OCI-LY3 (cell line): ENCODE measurements around the gene AKR1D1.
"Not testable (repeated sequence)": the region's sequence is repeated elsewhere in the genome, so short reads cannot be mapped to it uniquely, and the experiment has no call there.

Experiments used
- H2AFZ ChIP-seq: fragments of 200-600, 300-600 bp; shearing (Covaris generic); 2 replicates; pipeline ENCODE4 v1.6.0; 2014; ENCODE audit warnings: antibody characterized with exemption, low read depth, low read length
- H3K27ac ChIP-seq: fragments of 200-600, 300-600 bp; sonication (generic); 2 replicates; pipeline ENCODE4 v1.5.1; 2014; ENCODE audit warnings: mild to moderate bottlenecking, low read length, moderate library complexity, mixed read lengths
- H3K27me3 ChIP-seq: fragments of 200-600, 300-600 bp; sonication (generic); 2 replicates; pipeline ENCODE4 v1.6.1; 2014; ENCODE audit warnings: low read depth, low read length, mixed read lengths
- H3K36me3 ChIP-seq: fragments of 200-600, 300-600 bp; sonication (generic); replicated peaks from 2 replicates; pipeline ENCODE3; 2014; ENCODE audit warnings: low read depth, low read length, mixed read lengths
- H3K4me1 ChIP-seq: fragments of 300-600, 200-600 bp; sonication (generic); 2 replicates; pipeline ENCODE4 v1.6.1; 2014; ENCODE audit warnings: low read length, mixed read lengths
- H3K4me2 ChIP-seq: fragments of 200-600, 300-600 bp; sonication (generic); 2 replicates; pipeline ENCODE4 v1.6.1; 2014; ENCODE audit warnings: low read length, mixed read lengths
- H3K4me3 ChIP-seq: fragments of 300-600, 200-600 bp; sonication (generic); 2 replicates; pipeline ENCODE4 v1.5.1; 2014; ENCODE audit warnings: antibody characterized with exemption, mild to moderate bottlenecking, low read length, moderate library complexity
- H3K79me2 ChIP-seq: fragments of 300-600, 200-600 bp; shearing (Covaris generic); 2 replicates; pipeline ENCODE4 v1.6.1; 2014; ENCODE audit warnings: mild to moderate bottlenecking, low read length, mixed read lengths
- H3K9ac ChIP-seq: fragments of 300-600, 200-600 bp; shearing (Covaris generic); 2 replicates; pipeline ENCODE4 v1.6.0; 2014; ENCODE audit warnings: mild to moderate bottlenecking, low read length, moderate library complexity
- H3K9me3 ChIP-seq: fragments of 200-600, 300-600 bp; shearing (Covaris generic); 2 replicates; pipeline ENCODE4 v1.6.1; 2014; ENCODE audit warnings: low read length, mixed read lengths; ENCODE audit not compliant: insufficient read depth
- H4K20me1 ChIP-seq: fragments of 200-600, 300-600 bp; sonication (generic); 2 replicates; pipeline ENCODE4 v1.6.1; 2016; ENCODE audit warnings: low read length, mixed read lengths; ENCODE audit not compliant: insufficient read depth
- CTCF ChIP-seq: fragments of 200-600, 300-600 bp; sonication (generic); IDR thresholded peaks from 2 replicates; pipeline ENCODE4 v1.5.1; 2014; ENCODE audit warnings: antibody characterized with exemption, low read length, low read depth
- EZH2phosphoT487 ChIP-seq: fragments of 200-600 bp; shearing (Covaris generic); IDR thresholded peaks from 2 replicates; pipeline ENCODE4 v1.6.1; 2018; ENCODE audit warnings: antibody characterized with exemption, mixed run types, low read depth

The AKR1D1 gene

GRCh38 chr7:138144958-138145357 lies 68.7 kb downstream of the AKR1D1 start:
- Histone ChIP-seq H3K79me2 (no peaks in the 10 kb centered on the region), H2AFZ (no peak overlapping the region), H3K4me3 (no peak overlapping the region), H3K9ac (no peak overlapping the region), H3K4me1 (no peaks in the 10 kb centered on the region), H3K27me3 (no peaks in the 10 kb centered on the region), H3K27ac (no peak overlapping the region), H4K20me1 (no peaks in the 10 kb centered on the region), H3K9me3 (no peaks in the 10 kb centered on the region), H3K36me3 (no peaks in the 10 kb centered on the region), H3K4me2 (no peak overlapping the region)
- no peak for TF ChIP-seq EZH2phosphoT487
- no peak for TF ChIP-seq CTCF

GRCh38 chr7:138146221-138146620 lies 70.0 kb downstream of the AKR1D1 start:
- H3K9ac ChIP-seq, H3K4me3 ChIP-seq, H3K27ac ChIP-seq, H2AFZ ChIP-seq, H3K79me2 ChIP-seq, H3K4me2 ChIP-seq, H3K9me3 ChIP-seq, H3K4me1 ChIP-seq, H4K20me1 ChIP-seq, H3K36me3 ChIP-seq, H3K27me3 ChIP-seq: not testable (repeated sequence)

- not testable (repeated sequence) for H3K4me3 ChIP-seq, H3K4me2 ChIP-seq, H3K27ac ChIP-seq, H3K27me3 ChIP-seq, H3K9me3 ChIP-seq, H3K79me2 ChIP-seq, H3K36me3 ChIP-seq, H3K4me1 ChIP-seq, H4K20me1 ChIP-seq, H3K9ac ChIP-seq, H2AFZ ChIP-seq
Observed at GRCh38 chr7:138146757-138147734, 70.8 kb downstream of the AKR1D1 start.

GRCh38 chr7:138151731-138152577 lies 75.7 kb downstream of the AKR1D1 start:
- Histone ChIP-seq H3K36me3 (no peaks in the 10 kb centered on the region), H3K79me2 (no peaks in the 10 kb centered on the region), H3K4me1 (no peaks in the 10 kb centered on the region), H3K27me3 (no peaks in the 10 kb centered on the region), H3K9me3 (no peaks in the 10 kb centered on the region), H3K27ac (no peak overlapping the region), H3K9ac (no peak overlapping the region), H4K20me1 (no peaks in the 10 kb centered on the region), H3K4me3 (no peak overlapping the region), H2AFZ (no peak overlapping the region), H3K4me2 (no peak overlapping the region)
- no peak for TF ChIP-seq CTCF
- no peak for TF ChIP-seq EZH2phosphoT487

GRCh38 chr7:138154661-138155060 lies 78.4 kb downstream of the AKR1D1 start:
- no peak overlapping the region for H2AFZ ChIP-seq
- no peak overlapping the region for H3K9ac ChIP-seq
- no peaks in the 10 kb centered on the region for H3K79me2 ChIP-seq
- H3K4me2 ChIP-seq = no peak overlapping the region
- no peaks in the 10 kb centered on the region for H3K27me3 ChIP-seq
- no peaks in the 10 kb centered on the region for H3K36me3 ChIP-seq
- TF ChIP-seq CTCF (no peak), EZH2phosphoT487 (no peak)
- H3K9me3 ChIP-seq = no peaks in the 10 kb centered on the region
- no peak overlapping the region for H3K4me3 ChIP-seq
- H3K27ac ChIP-seq = no peak overlapping the region
- H3K4me1 ChIP-seq = no peaks in the 10 kb centered on the region
- no peaks in the 10 kb centered on the region for H4K20me1 ChIP-seq
